ENCODE results near the gene PRKCQ. TPM values are rescaled to one million over a fixed set of nuclear protein-coding genes. Genes with fewer than 3 reads are reported as not detected.

The PRKCQ gene
- total and polyA plus RNA-seq, 2 of the 8 experiments (the other 6 are each of a cell fraction or from before 2014, with no cell fraction given): 9.1 to 22.6 TPM

DNA sequence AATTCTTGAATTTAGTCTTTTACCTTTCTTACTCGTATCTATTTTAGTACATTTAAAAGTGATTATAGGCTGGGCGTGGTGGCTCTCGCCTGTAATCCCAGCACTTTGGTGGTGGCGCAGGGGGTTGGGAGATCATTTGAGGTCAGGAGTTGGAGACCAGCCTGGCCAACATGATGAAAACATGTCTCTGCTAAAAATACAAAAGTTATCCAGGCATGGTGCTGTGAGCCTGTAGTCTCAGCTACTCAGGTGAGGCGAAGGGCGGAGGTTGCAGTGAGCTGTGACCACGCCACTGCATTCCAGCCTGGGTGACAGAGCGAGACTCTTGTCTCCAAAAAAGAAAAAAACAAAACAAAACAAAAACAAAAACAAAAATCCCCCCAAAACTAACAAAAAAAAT, 12.2 kb downstream of the PRKCQ start (continued):
- no peak for TF ChIP-seq TBP (IDR thresholded peaks at IDR 0.05; ENCODE audit: low read depth, low read length)
- TF ChIP-seq SAP30 (IDR thresholded peaks at IDR 0.05; ENCODE audit: insufficient read depth, insufficient replicate concordance, low read length): no peak
- no peak for TF ChIP-seq RNF2 (IDR thresholded peaks at IDR 0.05; ENCODE audit: borderline replicate concordance, low read depth, low read length, missing control alignments, poor library complexity, severe bottlenecking)
- TF ChIP-seq JUN (IDR thresholded peaks at IDR 0.05; ENCODE audit: low read depth, low read length): no peak
